ENCODE measurements around the gene FGG.
"Not testable (repeated sequence)": the region's sequence is repeated elsewhere in the genome, so short reads cannot be mapped to it uniquely, and the experiment has no call there.

FGG gene

DNA sequence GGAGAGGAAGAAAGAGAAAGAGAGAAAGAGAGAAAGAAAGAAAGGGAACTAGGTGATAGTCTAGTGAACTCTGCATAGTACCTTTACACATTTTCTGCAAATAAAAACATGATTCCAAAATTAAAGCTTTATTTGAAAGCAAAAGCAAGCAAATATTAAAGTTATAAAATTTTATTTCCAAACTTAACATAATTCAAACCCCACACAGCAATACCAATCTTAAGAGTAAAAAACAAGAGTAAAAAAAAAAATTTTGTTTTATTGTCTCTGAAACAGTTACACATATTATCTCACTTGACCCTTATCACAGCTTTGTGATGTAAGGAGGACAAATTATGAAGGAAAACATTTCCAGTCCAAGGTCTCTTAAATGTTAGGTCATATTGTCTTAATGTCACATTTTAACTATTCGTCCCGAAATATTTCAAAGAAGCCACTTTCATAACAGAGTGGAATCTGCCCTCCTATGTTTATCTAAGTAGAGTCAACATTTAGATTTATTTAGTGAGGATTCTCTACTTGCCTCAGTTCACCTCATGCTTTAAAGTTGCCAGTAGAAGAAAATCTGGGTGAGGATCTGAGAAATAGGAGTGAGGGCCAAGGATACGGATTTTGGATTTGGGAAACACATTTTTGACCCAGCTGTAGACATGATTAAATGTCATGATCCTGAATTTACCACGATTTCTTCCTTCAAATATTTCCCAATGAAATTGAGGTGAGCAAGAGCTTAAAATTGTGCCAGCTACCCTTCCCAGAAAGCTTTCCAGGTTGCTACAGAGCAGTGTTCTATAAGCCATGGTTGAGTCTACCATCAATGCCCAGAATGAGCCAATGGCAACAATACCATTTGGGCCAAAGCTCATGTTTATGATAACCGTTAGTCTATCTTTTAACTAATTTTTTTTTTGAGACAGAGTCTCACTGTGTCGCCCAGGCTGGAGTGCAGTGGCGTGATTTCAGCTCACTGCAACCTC lies 14.4 kb downstream of the FGG start:
- TF ChIP-seq, protein P1, sequence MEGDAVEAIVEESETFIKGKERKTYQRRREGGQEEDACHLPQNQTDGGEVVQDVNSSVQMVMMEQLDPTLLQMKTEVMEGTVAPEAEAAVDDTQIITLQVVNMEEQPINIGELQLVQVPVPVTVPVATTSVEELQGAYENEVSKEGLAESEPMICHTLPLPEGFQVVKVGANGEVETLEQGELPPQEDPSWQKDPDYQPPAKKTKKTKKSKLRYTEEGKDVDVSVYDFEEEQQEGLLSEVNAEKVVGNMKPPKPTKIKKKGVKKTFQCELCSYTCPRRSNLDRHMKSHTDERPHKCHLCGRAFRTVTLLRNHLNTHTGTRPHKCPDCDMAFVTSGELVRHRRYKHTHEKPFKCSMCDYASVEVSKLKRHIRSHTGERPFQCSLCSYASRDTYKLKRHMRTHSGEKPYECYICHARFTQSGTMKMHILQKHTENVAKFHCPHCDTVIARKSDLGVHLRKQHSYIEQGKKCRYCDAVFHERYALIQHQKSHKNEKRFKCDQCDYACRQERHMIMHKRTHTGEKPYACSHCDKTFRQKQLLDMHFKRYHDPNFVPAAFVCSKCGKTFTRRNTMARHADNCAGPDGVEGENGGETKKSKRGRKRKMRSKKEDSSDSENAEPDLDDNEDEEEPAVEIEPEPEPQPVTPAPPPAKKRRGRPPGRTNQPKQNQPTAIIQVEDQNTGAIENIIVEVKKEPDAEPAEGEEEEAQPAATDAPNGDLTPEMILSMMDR (IDR thresholded peaks at IDR 0.05; ENCODE audit: control insufficient read depth, insufficient read depth, low read depth, low read length, missing control alignments) = no peak
- DNase-seq (ENCODE audit: low read depth) = no peak
- no peak overlapping the region for H3K4me3 ChIP-seq (ENCODE audit: control insufficient read depth, low read depth, low read length)

DNA sequence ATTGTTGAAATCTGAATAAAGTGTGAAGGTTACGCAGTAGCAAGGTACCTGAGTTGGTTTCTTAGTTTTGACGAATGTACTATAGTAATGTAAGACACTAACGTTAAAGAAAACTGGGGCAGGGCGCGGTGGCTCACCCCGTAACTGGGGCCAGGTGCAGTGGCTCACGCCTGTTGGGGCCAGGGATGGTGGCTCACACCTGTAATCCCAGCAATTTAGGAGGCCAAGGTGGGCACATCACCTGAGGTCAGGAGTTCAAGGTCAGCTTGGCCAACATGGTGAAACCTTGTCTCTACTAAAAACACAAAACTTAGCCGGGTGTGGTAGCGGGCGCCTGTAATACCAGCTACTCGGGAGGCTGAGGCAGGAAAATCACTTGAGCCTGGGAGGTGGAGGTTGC lies 15.2 kb downstream of the FGG start:
- DNase-seq (ENCODE audit: low read depth); H3K4me3 ChIP-seq (ENCODE audit: control insufficient read depth, low read depth, low read length): not testable (repeated sequence)

DNA sequence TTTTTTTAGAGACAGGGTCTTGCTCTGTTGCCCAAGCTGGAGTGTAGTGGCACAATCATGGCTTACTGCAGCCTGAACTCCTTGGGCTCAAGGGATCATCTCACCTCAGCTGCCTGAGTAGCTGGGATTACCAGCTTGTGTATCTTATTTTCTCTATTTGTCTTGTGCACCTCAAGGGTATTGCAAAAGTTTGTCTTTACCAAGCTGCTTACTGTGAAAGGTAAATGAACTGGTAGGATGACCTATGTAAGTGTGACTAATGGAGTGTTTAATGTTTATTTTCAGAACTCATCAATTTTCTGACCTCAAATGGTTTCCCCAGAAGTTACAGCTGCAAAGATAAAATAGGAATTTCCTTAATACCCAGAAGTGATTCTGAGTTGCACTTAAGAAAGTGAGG lies 16.6 kb downstream of the FGG start:
- no peak for DNase-seq (ENCODE audit: low read depth)
- no peak overlapping the region for H3K4me3 ChIP-seq (ENCODE audit: control insufficient read depth, low read depth, low read length)
- TF ChIP-seq, protein P1 (IDR thresholded peaks at IDR 0.05; ENCODE audit: control insufficient read depth, insufficient read depth, low read depth, low read length, missing control alignments) = no peak

DNA sequence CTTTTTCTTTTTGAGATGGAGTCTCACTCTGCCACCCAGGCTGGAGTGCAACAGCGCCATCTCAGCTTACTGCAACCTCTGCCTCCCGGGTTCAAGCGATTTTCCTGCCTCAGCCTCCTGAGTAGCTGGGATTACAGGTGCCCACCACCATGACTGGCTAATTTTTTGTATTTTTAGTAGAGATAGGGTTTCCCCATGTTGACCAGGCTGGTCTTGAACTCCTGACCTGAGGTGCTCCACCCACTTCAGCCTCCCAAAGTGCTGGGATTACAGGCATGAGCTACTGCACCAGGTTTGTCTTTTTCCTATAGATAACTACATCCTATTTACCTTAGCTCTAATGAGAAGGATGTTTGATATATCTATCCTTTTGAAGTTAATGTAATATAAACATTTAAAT lies 18.1 kb downstream of the FGG start:
- not testable (repeated sequence) for H3K4me3 ChIP-seq (ENCODE audit: control insufficient read depth, low read depth, low read length); DNase-seq (ENCODE audit: low read depth)

DNA sequence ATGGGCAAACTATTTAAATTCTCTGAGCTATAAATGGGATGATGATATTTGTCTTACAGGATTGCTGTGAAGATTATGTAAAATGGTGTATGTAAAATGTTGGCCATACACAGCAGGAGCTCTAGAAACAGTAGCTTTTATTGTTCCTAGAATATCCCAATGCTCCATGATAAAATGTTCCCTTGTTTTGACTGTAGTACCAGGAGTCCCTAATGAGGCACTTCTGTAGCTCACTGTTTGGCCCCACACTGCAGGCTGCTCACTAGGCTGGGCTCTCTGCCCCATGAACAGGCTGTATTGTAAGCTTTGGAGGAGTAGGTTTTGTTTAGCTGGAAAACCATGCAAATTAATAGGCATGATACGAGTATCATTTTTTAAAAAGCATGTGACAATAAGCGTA lies 18.6 kb downstream of the FGG start:
- DNase-seq (ENCODE audit: low read depth) = no peak
- TF ChIP-seq, protein P1 (IDR thresholded peaks at IDR 0.05; ENCODE audit: control insufficient read depth, insufficient read depth, low read depth, low read length, missing control alignments) = no peak
- H3K4me3 ChIP-seq (ENCODE audit: control insufficient read depth, low read depth, low read length) = no peak overlapping the region

DNA sequence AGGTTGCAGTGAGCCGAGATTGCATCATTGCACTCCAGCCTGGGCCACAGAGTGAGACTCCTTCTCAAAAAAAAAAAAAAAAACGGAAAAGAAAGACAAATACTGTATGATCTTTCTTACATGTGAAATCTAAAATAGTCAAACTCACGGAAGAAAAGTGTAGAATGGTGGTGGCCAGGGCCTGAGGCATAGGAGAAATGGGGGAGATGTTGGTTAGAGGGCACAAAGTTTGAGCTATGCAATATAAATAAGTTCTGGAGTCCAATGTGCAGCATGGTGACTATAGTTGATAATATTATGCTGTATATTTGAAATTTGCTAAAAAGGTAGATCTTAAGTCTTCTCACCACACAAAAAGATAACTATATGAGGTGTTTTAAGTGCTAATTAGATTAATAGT lies 20.6 kb downstream of the FGG start:
- no peak for DNase-seq (ENCODE audit: low read depth)
- TF ChIP-seq, protein P1 (IDR thresholded peaks at IDR 0.05; ENCODE audit: control insufficient read depth, insufficient read depth, low read depth, low read length, missing control alignments) = no peak
- H3K4me3 ChIP-seq (ENCODE audit: control insufficient read depth, low read depth, low read length) = no peak overlapping the region

DNA sequence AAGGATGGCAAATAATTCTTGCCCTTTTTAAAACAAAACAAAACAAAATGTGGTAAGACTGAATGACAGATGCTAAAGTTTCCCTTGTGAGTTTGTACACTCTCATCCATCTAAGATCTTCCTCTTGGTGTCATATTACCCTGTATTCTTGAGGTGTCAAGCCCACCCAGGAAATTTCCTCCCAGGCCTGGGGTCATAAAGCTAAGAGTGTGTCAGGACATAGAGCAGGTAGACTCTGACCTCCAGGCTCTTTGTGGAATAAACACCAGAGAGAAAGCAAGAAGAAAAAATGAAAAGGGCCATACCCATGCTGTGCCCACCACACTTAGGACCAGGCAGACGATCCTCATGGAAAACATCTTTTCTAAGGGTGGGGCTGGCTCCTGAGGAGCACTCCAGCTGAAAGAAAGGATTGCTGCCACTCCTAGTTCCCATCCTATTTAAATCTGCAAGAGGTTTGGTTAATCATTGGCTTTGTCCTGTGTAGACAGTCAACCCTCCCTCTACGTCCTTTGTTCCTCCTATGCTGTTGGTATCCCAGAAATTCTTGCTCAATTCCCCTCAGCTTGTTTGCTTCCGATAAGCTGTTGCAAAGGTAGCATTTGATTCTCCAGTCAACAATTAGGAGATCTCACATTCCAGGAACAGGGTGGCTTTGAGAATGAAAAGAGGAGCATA lies 22.0 kb downstream of the FGG start, which contains the start of gene FGA:
TSS of gene FGA (minus strand) at position 414 of the 678 bp plus-strand sequence. CDS start at position 359, 55 bp downstream.
- TF ChIP-seq, protein P1 (IDR thresholded peaks at IDR 0.05; ENCODE audit: control insufficient read depth, insufficient read depth, low read depth, low read length, missing control alignments) = no peak
- no peak for DNase-seq (ENCODE audit: low read depth)
- H3K4me3 ChIP-seq (ENCODE audit: control insufficient read depth, low read depth, low read length) = no peak within 1 kb of the TSS
